ENCODE measurements around the gene GAB2.

Gene GAB2

GRCh38 chr11:78170874-78171549 is 246.6 kb downstream of the GAB2 start:
- no peak for DNase-seq

- no peak for DNase-seq
These were observed 247.2 kb downstream of the GAB2 start for GRCh38 chr11:78170413-78170812.

- DNase-seq = no peak
These were observed 248.8 kb downstream of the GAB2 start for GRCh38 chr11:78168539-78169477.

- DNase-seq = no peak
These were observed 250.7 kb downstream of the GAB2 start for GRCh38 chr11:78166855-78167469.
